Measurements from ENCODE around the gene ACSF2. TPM values are rescaled to one million over a fixed set of nuclear protein-coding genes. Genes with fewer than 3 reads are reported as not detected.

ACSF2 gene
- total and polyA plus RNA-seq, 4 donors, result 10.1 to 50.7 (median 24.0) TPM

- H3K4me3 ChIP-seq (ENCODE audit: low read depth, low read length), result no peak overlapping the region
- DNase-seq (ENCODE audit: low read depth in 4 of 6, low spot score in 6 of 6), result peak in 2 of 6 donors; percentile 9 to 43
- 70% methylated on average over 5 of the region's 7 CpGs for WGBS (ENCODE audit: insufficient coverage)
- peaks cover 56% of the 10 kb centered on the region for H3K4me1 ChIP-seq (ENCODE audit: control insufficient read depth, insufficient read depth, low read length)
- peaks cover 31% of the 10 kb centered on the region for H3K27me3 ChIP-seq (ENCODE audit: control insufficient read depth, insufficient read depth, low read length)
- peak overlapping the region; percentile 33 for H3K27ac ChIP-seq (ENCODE audit: low read depth, low read length)
- H3K36me3 ChIP-seq (ENCODE audit: control insufficient read depth, insufficient read depth, low read length), result peaks cover 16% of the 10 kb centered on the region
- no peaks in the 10 kb centered on the region for H3K9me3 ChIP-seq (ENCODE audit: control insufficient read depth, insufficient read depth, low read length)
Observed at GRCh38 chr17:50467114-50467854, 41.3 kb downstream of the ACSF2 start.

GRCh38 chr17:50467855-50468303 lies 41.9 kb downstream of the ACSF2 start:
- no peak overlapping the region for H3K4me3 ChIP-seq (ENCODE audit: low read depth, low read length)
- peaks cover 12% of the 10 kb centered on the region for H3K36me3 ChIP-seq (ENCODE audit: control insufficient read depth, insufficient read depth, low read length)
- peaks cover 58% of the 10 kb centered on the region for H3K4me1 ChIP-seq (ENCODE audit: control insufficient read depth, insufficient read depth, low read length)
- 72% methylated on average over 12 of the region's 13 CpGs for WGBS (ENCODE audit: insufficient coverage)
- peaks cover 31% of the 10 kb centered on the region for H3K27me3 ChIP-seq (ENCODE audit: control insufficient read depth, insufficient read depth, low read length)
- DNase-seq (ENCODE audit: low read depth in 4 of 6, low spot score in 6 of 6), result no peak
- H3K27ac ChIP-seq (ENCODE audit: low read depth, low read length), result peak overlapping the region; percentile 33
- no peaks in the 10 kb centered on the region for H3K9me3 ChIP-seq (ENCODE audit: control insufficient read depth, insufficient read depth, low read length)

DNA sequence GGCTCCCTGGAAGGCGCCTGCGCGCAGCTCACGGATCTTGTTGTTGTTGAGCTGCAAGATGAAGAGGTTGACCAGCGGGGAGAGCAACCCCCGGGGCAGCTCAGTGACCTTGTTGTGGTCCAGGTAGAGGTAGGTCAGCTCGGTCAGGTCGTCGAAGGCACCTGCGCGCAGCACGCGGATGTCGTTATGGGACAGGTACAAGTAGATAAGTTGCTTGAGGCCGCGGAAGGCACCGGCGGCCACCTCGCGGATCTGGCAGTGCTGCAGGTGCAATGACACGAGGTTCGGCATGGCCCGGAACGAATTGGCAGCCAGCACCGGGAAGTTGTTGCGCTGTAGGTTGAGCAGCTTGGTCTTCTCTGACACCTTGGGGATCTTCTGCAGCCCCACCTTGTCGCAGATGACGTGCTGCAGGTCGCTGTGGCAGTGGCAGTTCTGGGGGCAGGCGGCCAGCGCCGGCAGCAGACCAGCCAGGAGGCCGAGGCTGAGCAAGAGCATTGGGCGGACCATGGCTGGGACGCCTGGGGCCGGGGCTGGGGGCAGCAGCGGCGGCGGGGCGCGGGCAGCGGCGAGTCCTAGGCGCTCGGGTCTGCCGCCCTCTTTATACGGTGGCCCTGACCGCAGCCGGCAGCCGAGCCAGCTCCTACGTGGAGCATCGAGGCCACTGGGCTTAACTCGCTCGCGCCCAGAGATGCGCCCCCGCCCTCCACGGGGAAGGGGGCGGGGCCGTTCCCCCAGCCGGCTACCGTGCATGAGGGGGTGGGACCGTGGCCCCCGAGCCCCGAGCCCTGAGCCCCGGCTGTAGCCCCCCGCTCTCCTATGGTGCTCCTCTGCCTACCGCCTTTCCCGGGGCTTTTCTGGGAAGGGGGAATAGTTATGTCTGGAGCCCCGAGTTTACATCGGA lies 42.5 kb downstream of the ACSF2 start, which contains the start of gene CHAD:
CHAD (minus strand) TSS at position 577 of the 904 bp plus-strand sequence; CDS start at position 510, 67 bp downstream.
- WGBS (ENCODE audit: insufficient coverage), result 20% methylated on average over 71 of the region's 71 CpGs
- Histone ChIP-seq H3K4me3 (ENCODE audit: low read depth, low read length) (peak within 1 kb of the TSS; percentile 33), H3K36me3 (ENCODE audit: control insufficient read depth, insufficient read depth, low read length) (peaks cover 9% of the 10 kb centered on the region), H3K4me1 (ENCODE audit: control insufficient read depth, insufficient read depth, low read length) (peaks cover 58% of the 10 kb centered on the region), H3K27me3 (ENCODE audit: control insufficient read depth, insufficient read depth, low read length) (peaks cover 31% of the 10 kb centered on the region), H3K27ac (ENCODE audit: low read depth, low read length) (peak within 1 kb of the TSS; percentile 33), H3K9me3 (ENCODE audit: control insufficient read depth, insufficient read depth, low read length) (no peaks in the 10 kb centered on the region)
- DNase-seq (ENCODE audit: low read depth in 4 of 6, low spot score in 6 of 6), result peak in 2 of 6 donors; percentile 9 to 40

- Histone ChIP-seq H3K4me1 (ENCODE audit: control insufficient read depth, insufficient read depth, low read length) (peaks cover 60% of the 10 kb centered on the region), H3K4me3 (ENCODE audit: low read depth, low read length) (peak overlapping the region; percentile 33), H3K27ac (ENCODE audit: low read depth, low read length) (no peak overlapping the region), H3K27me3 (ENCODE audit: control insufficient read depth, insufficient read depth, low read length) (peaks cover 31% of the 10 kb centered on the region), H3K36me3 (ENCODE audit: control insufficient read depth, insufficient read depth, low read length) (peaks cover 11% of the 10 kb centered on the region), H3K9me3 (ENCODE audit: control insufficient read depth, insufficient read depth, low read length) (no peaks in the 10 kb centered on the region)
- peak in 1 of 6 donors; percentile 33 for DNase-seq (ENCODE audit: low read depth in 4 of 6, low spot score in 6 of 6)
- under 1% methylated on average over 27 of the region's 37 CpGs for WGBS (ENCODE audit: insufficient coverage)
Observed at GRCh38 chr17:50469208-50469605, 43.2 kb downstream of the ACSF2 start.

DNA sequence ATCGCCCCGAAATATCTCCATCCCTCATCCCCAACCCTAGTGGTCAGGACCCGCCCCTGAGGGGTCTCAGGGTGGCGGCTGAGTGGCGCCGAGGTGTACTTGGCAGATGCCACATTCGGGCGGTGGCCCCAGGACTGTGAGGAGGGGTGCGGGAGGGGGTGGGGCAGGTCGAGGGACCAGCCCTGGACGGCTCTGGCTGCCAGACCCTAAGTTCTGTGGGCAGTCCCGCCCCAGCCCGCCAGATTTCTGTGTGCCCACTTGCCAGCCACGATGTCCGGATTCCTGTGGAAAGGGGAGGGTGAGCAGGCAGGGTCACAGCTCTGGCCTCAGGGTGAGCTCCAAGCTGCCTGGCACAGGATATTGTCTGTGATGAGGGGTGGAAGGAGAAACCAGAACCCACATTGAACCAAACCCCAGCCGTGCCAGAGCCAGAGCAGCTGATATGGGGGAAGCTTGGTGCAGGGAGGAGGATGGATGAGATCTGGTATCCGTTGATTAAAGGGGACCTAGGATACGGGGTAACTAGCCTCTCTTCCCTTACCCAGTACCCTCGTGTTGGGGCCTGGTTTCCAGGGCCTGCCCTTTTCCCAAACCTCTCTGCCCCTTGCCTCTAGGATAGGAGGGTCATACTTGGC lies 43.8 kb downstream of the ACSF2 start:
- H3K27ac ChIP-seq (ENCODE audit: low read depth, low read length), result no peak overlapping the region
- H3K9me3 ChIP-seq (ENCODE audit: control insufficient read depth, insufficient read depth, low read length), result no peaks in the 10 kb centered on the region
- H3K27me3 ChIP-seq (ENCODE audit: control insufficient read depth, insufficient read depth, low read length), result peaks cover 31% of the 10 kb centered on the region
- DNase-seq (ENCODE audit: low read depth in 4 of 6, low spot score in 6 of 6), result no peak
- 49% methylated on average over 15 of the region's 19 CpGs for WGBS (ENCODE audit: insufficient coverage)
- H3K4me3 ChIP-seq (ENCODE audit: low read depth, low read length), result no peak overlapping the region
- H3K36me3 ChIP-seq (ENCODE audit: control insufficient read depth, insufficient read depth, low read length), result peaks cover 7% of the 10 kb centered on the region
- peaks cover 65% of the 10 kb centered on the region for H3K4me1 ChIP-seq (ENCODE audit: control insufficient read depth, insufficient read depth, low read length)

GRCh38 chr17:50470426-50470825 lies 44.4 kb downstream of the ACSF2 start:
- Histone ChIP-seq H3K27ac (ENCODE audit: low read depth, low read length) (no peak overlapping the region), H3K36me3 (ENCODE audit: control insufficient read depth, insufficient read depth, low read length) (peaks cover 6% of the 10 kb centered on the region), H3K27me3 (ENCODE audit: control insufficient read depth, insufficient read depth, low read length) (peaks cover 31% of the 10 kb centered on the region), H3K4me3 (ENCODE audit: low read depth, low read length) (no peak overlapping the region), H3K9me3 (ENCODE audit: control insufficient read depth, insufficient read depth, low read length) (no peaks in the 10 kb centered on the region), H3K4me1 (ENCODE audit: control insufficient read depth, insufficient read depth, low read length) (peaks cover 65% of the 10 kb centered on the region)
- WGBS (ENCODE audit: insufficient coverage), result 81% methylated on average over 6 of the region's 6 CpGs
- DNase-seq (ENCODE audit: low read depth in 4 of 6, low spot score in 6 of 6), result no peak

- Histone ChIP-seq H3K27ac (ENCODE audit: low read depth, low read length) (no peak overlapping the region), H3K4me1 (ENCODE audit: control insufficient read depth, insufficient read depth, low read length) (peaks cover 65% of the 10 kb centered on the region), H3K4me3 (ENCODE audit: low read depth, low read length) (no peak overlapping the region), H3K9me3 (ENCODE audit: control insufficient read depth, insufficient read depth, low read length) (no peaks in the 10 kb centered on the region), H3K36me3 (ENCODE audit: control insufficient read depth, insufficient read depth, low read length) (peaks cover 6% of the 10 kb centered on the region), H3K27me3 (ENCODE audit: control insufficient read depth, insufficient read depth, low read length) (peaks cover 32% of the 10 kb centered on the region)
- no peak for DNase-seq (ENCODE audit: low read depth in 4 of 6, low spot score in 6 of 6)
- WGBS (ENCODE audit: insufficient coverage), result 81% methylated on average over 20 of the region's 22 CpGs
Observed at GRCh38 chr17:50471009-50471905, 45.2 kb downstream of the ACSF2 start.

GRCh38 chr17:50472286-50472685 lies 46.3 kb downstream of the ACSF2 start:
- 93% methylated on average over 10 of the region's 10 CpGs for WGBS (ENCODE audit: insufficient coverage)
- Histone ChIP-seq H3K36me3 (ENCODE audit: control insufficient read depth, insufficient read depth, low read length) (peaks cover 6% of the 10 kb centered on the region), H3K27ac (ENCODE audit: low read depth, low read length) (no peak overlapping the region), H3K9me3 (ENCODE audit: control insufficient read depth, insufficient read depth, low read length) (no peaks in the 10 kb centered on the region), H3K4me1 (ENCODE audit: control insufficient read depth, insufficient read depth, low read length) (peaks cover 55% of the 10 kb centered on the region), H3K27me3 (ENCODE audit: control insufficient read depth, insufficient read depth, low read length) (peaks cover 40% of the 10 kb centered on the region), H3K4me3 (ENCODE audit: low read depth, low read length) (no peak overlapping the region)
- DNase-seq (ENCODE audit: low read depth in 4 of 6, low spot score in 6 of 6), result no peak

All from spinal cord (tissue), 10 donors.